Measurements from ENCODE around the gene GRM7.

Gene GRM7

GRCh38 chr3:7172996-7173395, 312.1 kb downstream of the GRM7 start:
- DNase-seq (ENCODE audit: extremely low read depth, low read depth) = no peak
- TF ChIP-seq CTCF (IDR thresholded peaks at IDR 0.05; ENCODE audit: low read depth, low read length) = no peak

GRCh38 chr3:7188551-7188950, 327.6 kb downstream of the GRM7 start:
- DNase-seq (ENCODE audit: extremely low read depth, low read depth) = no peak
- TF ChIP-seq CTCF (IDR thresholded peaks at IDR 0.05; ENCODE audit: low read depth, low read length) = no peak

DNA sequence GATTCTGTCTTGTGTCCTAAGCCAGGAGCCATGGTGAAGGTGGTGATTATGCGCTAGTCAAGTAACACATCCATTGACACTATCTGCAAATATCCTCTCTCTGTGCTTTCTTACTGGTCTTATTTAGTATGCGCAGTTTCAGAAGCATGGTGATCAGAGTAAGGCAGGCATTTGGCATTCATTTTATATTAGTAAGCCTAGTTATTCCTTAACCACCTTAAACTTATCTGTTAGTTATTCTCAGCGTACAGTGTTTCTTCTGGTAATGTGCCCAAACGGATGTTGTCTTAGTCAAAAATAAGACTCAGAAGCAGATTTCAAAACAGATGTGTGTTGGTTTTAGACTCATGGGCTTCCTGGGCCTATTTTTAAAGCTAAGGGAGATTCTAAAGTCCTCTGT, 329.2 kb downstream of the GRM7 start:
- DNase-seq (ENCODE audit: extremely low read depth, low read depth) = no peak
- no peak for TF ChIP-seq CTCF (IDR thresholded peaks at IDR 0.05; ENCODE audit: low read depth, low read length)

DNA sequence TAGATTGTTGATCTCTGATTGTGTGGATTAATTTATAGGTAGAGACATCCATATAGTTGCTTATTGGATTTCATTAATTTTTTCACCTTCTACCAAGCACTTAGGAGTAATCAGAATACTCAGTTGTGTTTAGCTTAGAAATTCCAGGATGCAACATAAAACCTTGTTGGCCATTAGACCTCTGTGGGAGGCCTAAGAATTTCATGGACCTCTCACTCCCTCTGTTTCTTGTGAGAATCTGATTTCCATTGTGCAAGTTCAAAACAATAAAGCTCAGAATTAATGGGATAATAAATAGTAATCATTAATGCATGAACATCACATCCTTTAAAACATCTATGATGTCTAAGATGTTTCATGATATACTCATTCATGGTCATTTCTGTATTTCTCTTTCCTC, 332.4 kb downstream of the GRM7 start:
- TF ChIP-seq CTCF (IDR thresholded peaks at IDR 0.05; ENCODE audit: low read depth, low read length) = no peak
- no peak for DNase-seq (ENCODE audit: extremely low read depth, low read depth)

GRCh38 chr3:7194071-7194835, 333.3 kb downstream of the GRM7 start:
- TF ChIP-seq CTCF (IDR thresholded peaks at IDR 0.05; ENCODE audit: low read depth, low read length) = no peak
- no peak for DNase-seq (ENCODE audit: extremely low read depth, low read depth)

DNA sequence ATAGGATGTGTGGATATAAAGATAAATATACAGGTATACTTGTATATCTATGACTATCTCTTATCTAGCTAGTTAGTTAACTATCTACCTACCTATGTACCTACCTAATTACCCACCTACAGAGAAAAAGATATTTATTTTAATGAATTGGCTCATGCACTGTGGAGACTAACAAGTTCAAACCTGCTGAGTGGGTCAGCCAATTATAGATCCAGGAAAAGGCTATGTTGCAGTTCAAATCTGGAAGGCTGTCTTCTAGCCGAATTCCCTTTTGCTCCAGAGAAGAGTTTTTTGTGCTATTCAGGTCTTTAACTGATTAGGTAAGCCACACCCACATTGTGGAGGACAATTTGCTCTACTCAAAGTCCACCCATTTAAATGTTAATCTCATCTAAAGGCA, 335.0 kb downstream of the GRM7 start:
- no peak for DNase-seq (ENCODE audit: extremely low read depth, low read depth)
- no peak for TF ChIP-seq CTCF (IDR thresholded peaks at IDR 0.05; ENCODE audit: low read depth, low read length)

DNA sequence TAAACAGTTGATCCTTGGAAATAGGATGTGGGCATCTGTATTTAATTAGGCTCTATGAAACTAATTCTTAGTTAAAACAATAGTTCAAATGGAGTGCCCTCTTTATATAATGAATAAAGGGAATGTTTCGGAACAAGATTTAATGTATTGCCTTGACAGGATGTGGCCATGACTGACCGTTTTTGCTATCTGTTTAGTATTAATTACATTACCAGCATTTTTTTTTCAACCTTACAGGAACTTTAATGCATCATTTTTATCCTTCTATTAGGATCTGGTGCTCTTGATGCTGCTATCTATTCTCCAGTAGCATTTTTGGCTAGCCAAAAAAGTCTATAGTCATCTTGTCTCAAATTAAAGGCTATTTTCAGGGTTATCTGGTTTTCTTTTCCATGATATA, 340.9 kb downstream of the GRM7 start:
- TF ChIP-seq CTCF (IDR thresholded peaks at IDR 0.05; ENCODE audit: low read depth, low read length) = no peak
- no peak for DNase-seq (ENCODE audit: extremely low read depth, low read depth)

All from AG09319 (cell line).